HepG2 (cell line): ENCODE measurements around the gene XCR1. TPM values are rescaled to one million over a fixed set of nuclear protein-coding genes. Genes with fewer than 3 reads are reported as not detected.

ENCODE experiments used
- ATAC-seq: fragments of 200-7000 bp; cut with Tn5 transposase; 3 replicates; pipeline ENCODE4 v1.9.1; 2020; ENCODE audit warnings: mild to moderate bottlenecking, moderate library complexity
- BruUV-seq: library from RNA; stranded (reverse); fragments of 400-500 nt; replicated peaks from 2 replicates; lab custom pipeline; 2021; lab: Mats Ljungman, UMichigan
- CTCF ChIA-PET: fragments of 300-600 bp; formaldehyde crosslinking; extraction: SDS; loops from one replicate; lab custom pipeline; 2021; ENCODE audit warnings: low total read pairs, inconsistent platforms, low intra/inter-chr PET ratio; lab: Yijun Ruan, JAX
- POLR2A ChIA-PET: fragments of 350-600 bp; sonication (Branson Sonifier 250); formaldehyde crosslinking; loops from one replicate; lab custom pipeline; 2020; ENCODE audit warnings: antibody characterized with exemption, inconsistent platforms; lab: Yijun Ruan, JAX
- DNase-seq: peaks from one replicate; pipeline ENCODE4 v3.0.0-alpha.2; 2015; ENCODE audit warnings: low spot score
- FAIRE-seq: peaks from 3 replicates; lab custom pipeline; 2011; peaks lifted over from hg19 to GRCh38; lab: Jason Lieb, UNC
- H2AFZ ChIP-seq: one replicate; pipeline ENCODE4 v1.6.1; 2011; ENCODE audit warnings: low read length, inconsistent platforms
- H3K27ac ChIP-seq: fragments of 300-600 bp; 3 replicates; pipeline ENCODE4 v1.8.0; 2011; ENCODE audit warnings: mixed run types, mild to moderate bottlenecking, mixed read lengths, low read length, inconsistent platforms; ENCODE audit not compliant: insufficient read depth; ENCODE audit errors: extremely low read length
- H3K27me3 ChIP-seq, 2 experiments: fragments of 200-600 bp in 1 of 2; 2 replicates in 1 of 2; 3 replicates in 1 of 2; pipeline versions ENCODE4 v1.6.0 to v1.8.0; 2011; ENCODE audit warnings: low read length in 2 of 2, mild to moderate bottlenecking in 2 of 2, moderate library complexity in 2 of 2, inconsistent platforms in 1 of 2; ENCODE audit not compliant: insufficient read depth in 2 of 2, control insufficient read depth in 1 of 2
- H3K36me3 ChIP-seq, 2 experiments: fragments of 200-600 bp in 1 of 2; replicated peaks in 1 of 2; 2 replicates in 1 of 2; 3 replicates in 1 of 2; pipeline versions ENCODE4 v1.5.1 to v1.8.0; 2011; ENCODE audit warnings: low read length in 2 of 2, inconsistent platforms in 1 of 2; ENCODE audit not compliant: insufficient read depth in 2 of 2, control insufficient read depth in 1 of 2
- H3K4me1 ChIP-seq: 2 replicates; pipeline ENCODE4 v1.5.1; 2012; ENCODE audit warnings: low read length, inconsistent platforms; ENCODE audit not compliant: insufficient read depth
- H3K4me2 ChIP-seq: 2 replicates; pipeline ENCODE4 v1.6.0; 2011; ENCODE audit warnings: low read depth, low read length, inconsistent platforms
- H3K4me3 ChIP-seq, 3 experiments: fragments of 200-600 bp in 1 of 3; sonication (generic), shearing (Covaris generic) in 1 of 3; replicated peaks in 1 of 3; 2 replicates each; pipeline ENCODE4 v1.5.1; 2011 to 2016; ENCODE audit warnings: low read length in 3 of 3, inconsistent platforms in 2 of 3, low read depth in 2 of 3, mild to moderate bottlenecking in 2 of 3, control low read depth in 1 of 3, mixed read lengths in 1 of 3; ENCODE audit not compliant: insufficient read depth in 1 of 3
- H3K79me2 ChIP-seq: one replicate; pipeline ENCODE4 v1.6.1; 2011; ENCODE audit warnings: low read length, inconsistent platforms; ENCODE audit not compliant: insufficient read depth
- H3K9ac ChIP-seq: 2 replicates; pipeline ENCODE4 v1.6.0; 2011; ENCODE audit warnings: mild to moderate bottlenecking, low read depth, low read length, inconsistent platforms; ENCODE audit not compliant: insufficient read depth
- H3K9me3 ChIP-seq: 2 replicates; pipeline ENCODE4 v1.5.1; 2012; ENCODE audit warnings: mild to moderate bottlenecking, low read length
- H4K20me1 ChIP-seq: 2 replicates; pipeline ENCODE4 v1.6.0; 2011; ENCODE audit warnings: inconsistent platforms, mild to moderate bottlenecking, low read length, moderate library complexity; ENCODE audit not compliant: insufficient read depth
- ATF7 ChIP-seq, 2 experiments: fragments of 450-650 bp in 1 of 2; sonication (generic) in 1 of 2; formaldehyde crosslinking in 1 of 2; IDR thresholded peaks; 2 replicates each; pipeline versions ENCODE4 v1.4.0 to v1.6.1; 2016 to 2020; ENCODE audit warnings: antibody characterized with exemption in 1 of 2, mild to moderate bottlenecking in 1 of 2, missing genetic modification reagents in 1 of 2
- GPN1 ChIP-seq: sonication (generic); formaldehyde crosslinking; IDR thresholded peaks from 2 replicates; pipeline ENCODE4 v1.5.1; 2020; ENCODE audit warnings: missing genetic modification reagents, borderline replicate concordance
- HIVEP1 ChIP-seq: sonication (generic); formaldehyde crosslinking; IDR thresholded peaks from 2 replicates; pipeline ENCODE4 v1.4.0; 2020; ENCODE audit warnings: mild to moderate bottlenecking, missing genetic modification reagents
- KDM3A ChIP-seq: IDR thresholded peaks from 2 replicates; pipeline ENCODE4 v1.6.1; 2018; ENCODE audit warnings: low read depth, missing compliant biosample characterization
- MAFF ChIP-seq: IDR thresholded peaks from 2 replicates; pipeline ENCODE4 v1.6.1; 2011; ENCODE audit warnings: low read depth, low read length, improper control_type of control experiment
- MAFK ChIP-seq, 2 experiments: IDR thresholded peaks in 1 of 2; conservative IDR thresholded peaks in 1 of 2; 2 replicates each; pipeline ENCODE4 v1.6.1; 2011; ENCODE audit warnings: improper control_type of control experiment in 2 of 2, low read length in 2 of 2
- NR0B2 ChIP-seq: sonication (generic); formaldehyde crosslinking; IDR thresholded peaks from 2 replicates; pipeline ENCODE4 v1.4.0; 2020; ENCODE audit warnings: mild to moderate bottlenecking, missing genetic modification reagents
- RARA ChIP-seq: IDR thresholded peaks from 2 replicates; pipeline ENCODE4 v1.6.1; 2016; ENCODE audit warnings: missing genetic modification reagents, missing compliant biosample characterization
- RBAK ChIP-seq: sonication (generic); formaldehyde crosslinking; IDR thresholded peaks from 2 replicates; pipeline ENCODE4 v1.5.1; 2020; ENCODE audit warnings: mild to moderate bottlenecking, missing genetic modification reagents
- REL ChIP-seq: sonication (generic); formaldehyde crosslinking; conservative IDR thresholded peaks from 2 replicates; pipeline ENCODE4 v1.8.0; 2022; ENCODE audit warnings: mild to moderate bottlenecking, missing genetic modification reagents, moderate library complexity
- RFXANK ChIP-seq: IDR thresholded peaks from 2 replicates; pipeline ENCODE4 v1.6.1; 2016
- SAFB2 ChIP-seq: sonication (generic); formaldehyde crosslinking; IDR thresholded peaks from 2 replicates; pipeline ENCODE4 v1.5.1; 2020; ENCODE audit warnings: missing genetic modification reagents, low read depth, mild to moderate bottlenecking, borderline replicate concordance
- SNAI1 ChIP-seq: sonication (generic); formaldehyde crosslinking; IDR thresholded peaks from 2 replicates; pipeline ENCODE4 v1.5.0; 2020; ENCODE audit warnings: mild to moderate bottlenecking, missing genetic modification reagents, borderline replicate concordance
- SNAPC5 ChIP-seq: sonication (generic); formaldehyde crosslinking; IDR thresholded peaks from 2 replicates; pipeline ENCODE4 v1.8.1; 2023; ENCODE audit warnings: mild to moderate bottlenecking, missing genetic modification reagents, borderline replicate concordance
- SSRP1 ChIP-seq: IDR thresholded peaks from 2 replicates; pipeline ENCODE4 v1.6.1; 2016; ENCODE audit warnings: control low read depth
- ZBTB43 ChIP-seq: sonication (generic); formaldehyde crosslinking; conservative IDR thresholded peaks from 2 replicates; pipeline ENCODE4 v1.4.0; 2020; ENCODE audit warnings: missing genetic modification reagents
- ZNF292 ChIP-seq: sonication (generic); formaldehyde crosslinking; IDR thresholded peaks from 2 replicates; pipeline ENCODE4 v1.8.1; 2022; ENCODE audit warnings: mild to moderate bottlenecking, low read depth, missing genetic modification reagents, borderline replicate concordance
- WGBS: methylation state at CpG from one replicate; pipeline ENCODE4 v1.1.6; 2017; ENCODE audit warnings: low lambda C conversion rate; 5-methylcytosine and 5-hydroxymethylcytosine counted together
- in situ Hi-C: cut with HindIII; loops from 2 replicates; pipeline ENCODE4 v1.10.0; 2017; ENCODE audit warnings: low pct_unique_long_range_greater_than_20kb; ENCODE audit not compliant: extremely low pct_ligation_motif_present
- intact Hi-C: fragments of 100-400 bp; cut with micrococcal nuclease; formaldehyde crosslinking; loops from one replicate; pipeline ENCODE4 v1.10.0; 2022; ENCODE audit not compliant: unreplicated experiment
- polyA plus RNA-seq, 8 experiments: library from polyadenylated mRNA; depleted of rRNA in 3 of 8; stranded (reverse) in 7 of 8; unstranded in 1 of 8; fragments of >200 nt; fragmentation: Illumina TruSeq in 4 of 8; extraction: Trizol in 4 of 8; gene quantifications; 2 replicates each; pipeline versions ENCODE4 v1.2.1 to v1.2.3, GENCODE V29; 2011 to 2016; ENCODE audit warnings: low read depth in 4 of 8, missing spikeins in 1 of 8, mixed read lengths in 1 of 8; ENCODE audit not compliant: insufficient read depth in 1 of 8
- total RNA-seq, 5 experiments: library from RNA; depleted of rRNA; stranded (reverse); fragments of >200 nt; fragmentation: Illumina TruSeq; extraction: Trizol; gene quantifications; 2 replicates each; pipeline ENCODE4 v1.2.3, GENCODE V29; 2016; ENCODE audit warnings: low read depth in 1 of 5

XCR1 gene
- total and polyA plus RNA-seq, 2 of the 13 experiments (the other 11 are each of a cell fraction or from before 2014, with no cell fraction given): not detected

- Histone ChIP-seq H3K9me3 (no peaks in the 10 kb centered on the region), H3K79me2 (peaks cover 32% of the 10 kb centered on the region), H3K4me1 (peaks cover 44% of the 10 kb centered on the region), H3K9ac (no peak overlapping the region), H2AFZ (no peak overlapping the region), H4K20me1 (no peaks in the 10 kb centered on the region), H3K36me3 (no peaks in the 10 kb centered on the region), H3K4me2 (no peak overlapping the region), H3K27me3 (no peaks in the 10 kb centered on the region; a peak in 1 of 5 replicates), H3K4me3 (no peak overlapping the region), H3K27ac (no peak overlapping the region)
- no TSS peak for BruUV-seq
- in situ Hi-C loops: no loop called here
- POLR2A ChIA-PET: no interaction called here
- intact Hi-C loops: no loop called here
- 87% methylated on average over 2 of the region's 2 CpGs for WGBS
- FAIRE-seq: no peak
- ATAC-seq: no peak
- CTCF ChIA-PET: no interaction called here
- TF ChIP-seq RARA (no peak), MAFK (conservative IDR thresholded peaks at IDR 0.05 in 1 of 2, IDR thresholded peaks at IDR 0.05 in 1 of 2; ENCODE audit: low read length in 2 of 2) (0 out of 4 replicates have a peak, but pooled peaks have one; percentile 6 to 15)
- DNase-seq: no peak
These were observed 35.1 kb downstream of the XCR1 start for GRCh38 chr3:45992133-45992729.

- no peak overlapping the region for H3K4me2 ChIP-seq
- 97% methylated on average over 5 of the region's 6 CpGs for WGBS
- no peak overlapping the region for H2AFZ ChIP-seq
- no peak for FAIRE-seq
- H3K27ac ChIP-seq: no peak overlapping the region
- intact Hi-C loops: no loop called here
- H3K4me3 ChIP-seq: no peak overlapping the region
- no peaks in the 10 kb centered on the region; a peak in 1 of 5 replicates for H3K27me3 ChIP-seq
- DNase-seq: no peak
- POLR2A ChIA-PET: no interaction called here
- no peak for ATAC-seq
- in situ Hi-C loops: no loop called here
- H4K20me1 ChIP-seq: no peaks in the 10 kb centered on the region
- H3K4me1 ChIP-seq: peaks cover 50% of the 10 kb centered on the region
- H3K79me2 ChIP-seq: peaks cover 38% of the 10 kb centered on the region
- CTCF ChIA-PET: no interaction called here
- H3K36me3 ChIP-seq: no peaks in the 10 kb centered on the region
- no peak overlapping the region for H3K9ac ChIP-seq
- no peaks in the 10 kb centered on the region for H3K9me3 ChIP-seq
- BruUV-seq: no TSS peak
- TF ChIP-seq HIVEP1 (CRISPR knock-in tag) (no peak), KDM3A (CRISPR knock-in tag) (no peak), SAFB2 (CRISPR knock-in tag) (no peak), REL (CRISPR knock-in tag) (no peak), ZNF292 (CRISPR knock-in tag) (no peak), RBAK (no peak), SNAPC5 (CRISPR knock-in tag) (no peak), ATF7 (IDR thresholded peaks at IDR 0.05) (no peak), ATF7 (CRISPR knock-in tag; IDR thresholded peaks at IDR 0.05) (no peak), GPN1 (CRISPR knock-in tag) (no peak), SSRP1 (no peak), MAFF (no peak), ZBTB43 (CRISPR knock-in tag) (no peak), NR0B2 (CRISPR knock-in tag) (no peak), SNAI1 (CRISPR knock-in tag) (no peak), RFXANK (CRISPR knock-in tag) (no peak)
These were observed 35.9 kb downstream of the XCR1 start for GRCh38 chr3:45991341-45991740.
